ENCODE measurements around the gene PREX1. TPM values are rescaled to one million over a fixed set of nuclear protein-coding genes. Genes with fewer than 3 reads are reported as not detected.
"Not testable (repeated sequence)": the region's sequence is repeated elsewhere in the genome, so short reads cannot be mapped to it uniquely, and the experiment has no call there.

Gene PREX1
- total RNA-seq, 3 donors from 2014 or later = 53.1 to 84.2 (median 65.1) TPM

DNA sequence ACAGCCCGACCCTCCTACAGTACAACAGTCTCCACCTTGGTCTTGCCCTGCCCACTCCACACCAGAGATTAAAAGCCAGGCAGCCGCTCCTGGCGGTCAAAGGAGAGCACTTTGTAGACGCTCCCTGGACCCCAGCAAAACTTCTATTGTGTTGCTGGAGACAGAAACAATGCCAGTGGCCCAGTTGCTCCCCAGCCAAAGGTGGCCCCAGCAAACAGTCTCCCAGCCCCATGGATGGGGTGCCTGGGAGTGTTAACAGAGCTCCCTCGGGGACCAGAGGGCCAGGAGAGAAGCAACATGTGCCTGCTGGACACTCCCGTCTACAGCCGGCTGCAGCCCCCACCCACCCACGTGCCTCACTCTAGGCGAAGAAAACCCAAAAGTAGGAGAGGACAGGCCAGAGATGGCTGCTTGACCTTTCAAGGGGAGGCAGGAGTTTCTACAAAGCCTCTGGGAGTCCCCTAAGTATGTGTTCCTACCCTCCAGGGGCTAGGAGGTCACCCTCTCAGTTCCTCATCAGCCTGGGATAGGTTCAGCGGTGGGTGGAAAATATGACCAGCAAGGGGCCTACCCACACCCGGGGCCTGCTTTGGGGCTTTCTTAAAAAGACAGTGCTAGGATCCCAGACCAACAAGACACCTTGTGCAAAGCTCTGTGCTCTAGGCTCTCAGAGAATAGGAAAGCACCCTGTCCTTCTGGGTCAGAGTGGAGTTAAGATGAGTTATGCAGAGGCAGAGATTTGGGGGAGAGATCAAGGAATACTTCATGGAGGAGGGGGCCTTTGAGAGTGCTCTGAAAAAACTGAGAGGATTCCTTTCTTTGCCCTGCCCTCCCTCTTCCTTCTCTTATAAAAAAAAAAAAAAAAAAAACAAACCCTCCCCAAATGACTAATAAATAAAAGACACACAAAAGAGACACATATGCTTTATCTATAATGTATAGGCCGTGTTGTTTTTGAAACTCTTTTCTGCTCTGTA is 19.0 kb upstream of the PREX1 start:
- Histone ChIP-seq H3K4me1 (no peaks in the 10 kb centered on the region), H3K4me3 (no peak overlapping the region), H3K36me3 (no peaks in the 10 kb centered on the region), H3K27ac (no peak overlapping the region), H3K27me3 (no peaks in the 10 kb centered on the region), H3K9me3 (no peaks in the 10 kb centered on the region)
- intact Hi-C loops (cut with DNase I; ENCODE audit: low total_unique reads) = no loop called here
- DNase-seq (ENCODE audit: low spot score in 2 of 2) = no peak
- no peak for TF ChIP-seq POLR2AphosphoS5 (IDR thresholded peaks at IDR 0.05)

DNA sequence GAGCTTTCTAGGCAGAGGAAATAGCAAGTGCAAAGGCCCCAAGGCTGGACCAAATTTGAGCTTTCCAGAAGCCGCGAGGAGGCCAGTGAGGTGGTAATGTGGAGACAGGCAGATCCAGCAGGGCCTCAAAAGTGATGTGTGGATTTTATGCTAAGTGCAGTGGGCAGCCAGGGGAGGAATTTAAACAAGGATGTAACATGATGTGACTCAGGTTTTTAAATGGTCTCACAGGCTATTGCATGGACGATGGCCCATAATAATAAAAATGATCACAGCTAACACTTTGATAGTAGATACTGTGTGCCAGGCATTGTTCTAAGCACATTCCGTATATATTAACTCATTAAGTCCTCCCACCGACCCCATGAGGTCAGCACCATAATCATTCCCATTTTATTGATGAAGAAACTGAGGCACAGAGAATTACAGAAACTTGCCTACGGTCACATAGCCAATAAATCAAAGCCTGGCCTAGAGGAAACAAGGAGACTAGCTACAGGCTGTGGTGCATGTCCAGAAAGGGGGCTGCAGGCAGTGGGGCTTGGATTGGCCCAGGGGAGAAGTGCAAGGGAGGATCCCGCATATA is 18.0 kb upstream of the PREX1 start:
- H3K36me3 ChIP-seq = no peaks in the 10 kb centered on the region
- H3K4me3 ChIP-seq = no peak overlapping the region
- no peak for TF ChIP-seq POLR2A (IDR thresholded peaks at IDR 0.05)
- TF ChIP-seq, protein P1, sequence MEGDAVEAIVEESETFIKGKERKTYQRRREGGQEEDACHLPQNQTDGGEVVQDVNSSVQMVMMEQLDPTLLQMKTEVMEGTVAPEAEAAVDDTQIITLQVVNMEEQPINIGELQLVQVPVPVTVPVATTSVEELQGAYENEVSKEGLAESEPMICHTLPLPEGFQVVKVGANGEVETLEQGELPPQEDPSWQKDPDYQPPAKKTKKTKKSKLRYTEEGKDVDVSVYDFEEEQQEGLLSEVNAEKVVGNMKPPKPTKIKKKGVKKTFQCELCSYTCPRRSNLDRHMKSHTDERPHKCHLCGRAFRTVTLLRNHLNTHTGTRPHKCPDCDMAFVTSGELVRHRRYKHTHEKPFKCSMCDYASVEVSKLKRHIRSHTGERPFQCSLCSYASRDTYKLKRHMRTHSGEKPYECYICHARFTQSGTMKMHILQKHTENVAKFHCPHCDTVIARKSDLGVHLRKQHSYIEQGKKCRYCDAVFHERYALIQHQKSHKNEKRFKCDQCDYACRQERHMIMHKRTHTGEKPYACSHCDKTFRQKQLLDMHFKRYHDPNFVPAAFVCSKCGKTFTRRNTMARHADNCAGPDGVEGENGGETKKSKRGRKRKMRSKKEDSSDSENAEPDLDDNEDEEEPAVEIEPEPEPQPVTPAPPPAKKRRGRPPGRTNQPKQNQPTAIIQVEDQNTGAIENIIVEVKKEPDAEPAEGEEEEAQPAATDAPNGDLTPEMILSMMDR (IDR thresholded peaks at IDR 0.05) = no peak
- no peak for TF ChIP-seq POLR2AphosphoS5 (IDR thresholded peaks at IDR 0.05)
- H3K4me1 ChIP-seq = no peaks in the 10 kb centered on the region
- intact Hi-C loops (cut with DNase I; ENCODE audit: low total_unique reads) = no loop called here
- no peak for DNase-seq (ENCODE audit: low spot score in 2 of 2)
- H3K27ac ChIP-seq = no peak overlapping the region
- H3K27me3 ChIP-seq = no peaks in the 10 kb centered on the region
- H3K9me3 ChIP-seq = no peaks in the 10 kb centered on the region

DNA sequence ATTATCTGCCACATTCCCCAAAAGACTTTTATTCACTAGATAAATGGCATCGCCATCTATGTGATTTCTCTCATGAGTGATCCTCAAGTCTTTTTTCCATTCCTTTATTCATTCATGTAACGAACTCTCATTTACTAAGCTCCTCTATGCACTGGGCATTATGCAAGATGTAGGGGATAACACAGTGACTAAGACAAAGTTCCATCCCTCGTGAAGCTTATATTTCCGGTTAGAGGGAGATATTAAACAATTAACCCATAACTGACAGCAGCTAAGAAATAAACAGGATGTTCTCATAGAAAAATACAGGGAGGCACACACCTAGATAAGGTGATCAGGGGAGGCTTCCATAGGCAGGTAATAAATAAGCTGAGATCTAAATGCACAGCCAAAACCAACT is 17.2 kb upstream of the PREX1 start:
- no peak overlapping the region for H3K27ac ChIP-seq
- intact Hi-C loops (cut with DNase I; ENCODE audit: low total_unique reads) = no loop called here
- H3K36me3 ChIP-seq = no peaks in the 10 kb centered on the region
- H3K4me1 ChIP-seq = no peaks in the 10 kb centered on the region
- DNase-seq (ENCODE audit: low spot score in 2 of 2) = no peak
- no peaks in the 10 kb centered on the region for H3K9me3 ChIP-seq
- TF ChIP-seq, protein P1 (IDR thresholded peaks at IDR 0.05) = no peak
- H3K27me3 ChIP-seq = no peaks in the 10 kb centered on the region
- H3K4me3 ChIP-seq = no peak overlapping the region

DNA sequence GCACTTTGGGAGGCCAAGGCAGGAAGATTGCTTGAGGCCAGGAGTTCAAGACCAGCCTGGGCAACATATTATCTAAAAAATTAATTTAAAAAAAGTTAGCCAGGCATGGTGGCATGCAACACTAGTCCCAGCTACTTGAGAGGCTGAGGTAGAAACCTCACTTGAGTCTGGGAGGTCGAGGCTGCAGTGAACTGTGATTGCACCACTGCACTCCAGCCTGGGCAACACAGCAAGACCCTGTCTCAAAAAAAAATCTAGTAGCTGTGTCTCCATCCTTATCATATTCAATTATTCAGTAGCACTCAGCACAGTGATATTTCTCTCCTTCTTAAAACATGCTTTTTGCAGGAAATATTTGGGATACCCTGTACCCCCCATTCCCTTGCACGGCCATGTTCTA is 16.1 kb upstream of the PREX1 start:
- H3K27ac ChIP-seq; intact Hi-C loops (cut with DNase I; ENCODE audit: low total_unique reads); H3K27me3 ChIP-seq; DNase-seq (ENCODE audit: low spot score in 2 of 2); H3K9me3 ChIP-seq; H3K36me3 ChIP-seq; H3K4me1 ChIP-seq; H3K4me3 ChIP-seq: not testable (repeated sequence)

DNA sequence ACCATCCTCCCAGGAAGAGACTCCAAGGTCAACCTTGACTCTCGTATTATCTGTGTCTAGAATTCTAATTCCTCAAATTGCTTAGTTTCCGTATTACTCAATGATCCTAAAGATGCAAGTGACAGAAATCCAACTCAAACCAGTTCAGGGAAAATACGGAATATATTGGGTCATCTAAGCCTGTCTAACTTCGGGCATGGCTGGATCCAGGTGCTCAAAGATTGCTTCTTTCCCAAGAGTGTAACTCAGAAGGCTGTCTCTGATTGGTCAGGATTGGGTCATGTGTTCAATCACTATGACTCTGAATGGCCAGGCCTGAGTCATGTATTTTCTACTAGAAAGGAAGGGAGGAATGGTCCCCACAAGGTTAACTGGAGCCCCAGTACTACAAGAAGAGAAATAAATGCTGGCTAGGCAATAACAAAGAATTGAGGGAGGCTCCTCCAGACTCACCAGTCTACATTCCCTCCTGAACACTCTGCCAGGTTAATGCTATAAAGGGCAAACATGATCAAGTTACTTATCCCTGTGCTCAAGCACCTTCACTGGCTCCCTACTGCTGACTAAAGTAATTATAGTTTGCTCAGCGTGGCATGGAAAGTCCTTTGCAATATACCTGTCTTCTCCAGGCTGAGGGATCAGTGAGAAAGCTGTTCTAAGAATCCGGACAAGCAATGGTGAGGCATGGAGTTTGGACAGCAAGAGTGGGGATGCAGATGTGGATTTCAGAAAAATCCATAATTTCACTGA is 15.4 kb upstream of the PREX1 start:
- no peaks in the 10 kb centered on the region for H3K27me3 ChIP-seq
- intact Hi-C loops (cut with DNase I; ENCODE audit: low total_unique reads) = no loop called here
- H3K36me3 ChIP-seq = no peaks in the 10 kb centered on the region
- no peaks in the 10 kb centered on the region for H3K4me1 ChIP-seq
- H3K9me3 ChIP-seq = no peaks in the 10 kb centered on the region
- TF ChIP-seq POLR2AphosphoS5 (IDR thresholded peaks at IDR 0.05) (no peak), POLR2A (IDR thresholded peaks at IDR 0.05) (no peak)
- TF ChIP-seq, protein P1 (IDR thresholded peaks at IDR 0.05) = no peak
- no peak overlapping the region for H3K27ac ChIP-seq
- no peak for DNase-seq (ENCODE audit: low spot score in 2 of 2)
- H3K4me3 ChIP-seq = no peak overlapping the region
